NCI-H146 (cell line): ENCODE measurements around the gene QSOX1.

Experiments used
- DNase-seq: peaks from one replicate; lab custom pipeline; 2025; lab: John Stamatoyannopoulos, UW

QSOX1 gene

GRCh38 chr1:180235502-180236239, 81.0 kb downstream of the QSOX1 start:
- no peak for DNase-seq

- DNase-seq, result peak; percentile 27
These were observed 82.2 kb downstream of the QSOX1 start for GRCh38 chr1:180236698-180237509.

- DNase-seq, result peak; percentile 88
These were observed 83.3 kb downstream of the QSOX1 start for GRCh38 chr1:180237869-180238476.

GRCh38 chr1:180238675-180239074, 84.0 kb downstream of the QSOX1 start:
- no peak for DNase-seq

- DNase-seq, result peak; percentile 9
These were observed 84.8 kb downstream of the QSOX1 start for GRCh38 chr1:180239145-180240096.

GRCh38 chr1:180241716-180242544, 87.3 kb downstream of the QSOX1 start:
- no peak for DNase-seq

- DNase-seq, result no peak
These were observed 89.0 kb downstream of the QSOX1 start for GRCh38 chr1:180243517-180244221.

- DNase-seq, result no peak
These were observed 90.2 kb downstream of the QSOX1 start for GRCh38 chr1:180244840-180245239.

- no peak for DNase-seq
These were observed 91.9 kb downstream of the QSOX1 start for GRCh38 chr1:180246579-180246978.

- DNase-seq, result no peak
These were observed 92.4 kb downstream of the QSOX1 start for GRCh38 chr1:180247061-180247460.

- DNase-seq, result no peak
These were observed 92.9 kb downstream of the QSOX1 start for GRCh38 chr1:180247580-180247979.

- DNase-seq, result no peak
These were observed 93.5 kb downstream of the QSOX1 start for GRCh38 chr1:180248176-180248575.

GRCh38 chr1:180248731-180249681, 94.3 kb downstream of the QSOX1 start:
- no peak for DNase-seq

GRCh38 chr1:180249725-180250498, 95.2 kb downstream of the QSOX1 start:
- DNase-seq, result no peak

- no peak for DNase-seq
These were observed 95.8 kb downstream of the QSOX1 start for GRCh38 chr1:180250499-180250770.

- no peak for DNase-seq
These were observed 96.3 kb downstream of the QSOX1 start for GRCh38 chr1:180250883-180251509.

- DNase-seq, result no peak
These were observed 97.0 kb downstream of the QSOX1 start for GRCh38 chr1:180251526-180252305.
